HG02884 (cell line): ENCODE data around the gene SPRED2.
A peak's percentile ranks its signal among the peaks of the same experiment; 100 is the strongest.

ENCODE experiments used
- ATAC-seq: cut with Tn5 transposase; IDR thresholded peaks from one replicate; pipeline ENCODE4 v1.9.1; 2021; ENCODE audit warnings: mild to moderate bottlenecking, moderate library complexity; ENCODE audit not compliant: unreplicated experiment

The SPRED2 gene

DNA sequence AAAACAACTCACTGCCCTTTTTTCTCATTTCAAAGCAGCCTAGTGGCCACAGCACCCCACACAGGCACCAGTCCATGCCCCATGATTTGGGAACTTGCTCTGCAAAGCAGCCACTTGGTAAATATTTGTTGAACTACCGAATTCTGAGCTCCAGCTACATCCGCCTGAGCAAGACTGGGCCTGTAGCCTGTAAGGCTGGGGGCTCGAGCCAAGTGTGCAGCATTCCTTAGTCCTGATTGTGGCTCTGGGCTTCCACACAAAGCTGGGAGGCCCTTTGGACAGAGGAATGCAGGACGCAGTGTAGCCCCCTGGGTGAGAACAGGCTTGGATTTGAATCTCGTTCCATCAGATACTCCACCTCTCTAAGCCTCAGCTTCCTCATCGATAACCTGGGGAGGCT, 116.3 kb downstream of the SPRED2 start:
- ATAC-seq = no peak

DNA sequence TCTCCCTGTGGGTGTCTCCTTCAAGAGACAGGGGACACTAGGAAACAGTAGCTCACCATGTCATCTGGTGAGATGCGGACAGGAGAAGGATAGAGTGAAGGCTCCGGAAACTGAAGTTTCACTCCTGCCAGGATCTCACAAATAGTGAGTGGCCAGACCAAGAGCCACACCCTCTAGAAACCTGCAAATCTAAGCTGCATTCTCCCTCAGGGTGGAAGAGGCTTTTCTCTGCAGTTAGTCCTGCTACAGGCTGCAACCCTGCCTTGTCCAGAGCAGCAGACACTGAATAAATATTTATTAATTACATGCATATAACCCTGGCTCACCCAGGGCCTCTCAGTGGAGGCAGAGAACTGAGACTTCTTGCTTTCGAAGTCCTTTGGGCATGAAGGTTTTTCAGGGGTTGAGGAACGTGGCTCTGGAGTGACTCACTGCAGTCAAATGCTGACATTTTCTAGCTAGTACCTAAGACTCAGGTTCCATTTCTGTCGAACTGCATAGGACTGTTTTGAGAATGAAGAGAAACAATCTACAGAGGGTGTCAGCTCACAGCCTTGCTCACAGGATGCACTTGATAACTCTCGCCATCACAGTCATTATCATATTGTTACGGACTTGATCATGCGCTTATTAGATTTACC, 117.5 kb downstream of the SPRED2 start:
- ATAC-seq = no peak

DNA sequence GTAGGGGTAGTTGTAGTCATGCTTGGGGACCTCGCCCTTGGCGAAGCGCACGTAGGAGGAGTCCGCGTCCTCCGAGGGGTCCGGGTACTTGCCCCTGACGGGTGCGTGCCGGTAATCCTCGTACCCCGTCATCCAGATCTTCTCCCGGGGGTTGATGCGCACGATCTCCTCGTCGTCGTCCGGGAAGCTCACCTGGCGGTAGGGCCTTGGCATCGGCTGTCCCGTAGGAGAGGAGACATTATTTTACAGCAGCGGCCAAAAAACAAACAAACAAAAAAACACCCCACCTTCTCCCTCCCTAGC, 118.5 kb downstream of the SPRED2 start:
- ATAC-seq = no peak

DNA sequence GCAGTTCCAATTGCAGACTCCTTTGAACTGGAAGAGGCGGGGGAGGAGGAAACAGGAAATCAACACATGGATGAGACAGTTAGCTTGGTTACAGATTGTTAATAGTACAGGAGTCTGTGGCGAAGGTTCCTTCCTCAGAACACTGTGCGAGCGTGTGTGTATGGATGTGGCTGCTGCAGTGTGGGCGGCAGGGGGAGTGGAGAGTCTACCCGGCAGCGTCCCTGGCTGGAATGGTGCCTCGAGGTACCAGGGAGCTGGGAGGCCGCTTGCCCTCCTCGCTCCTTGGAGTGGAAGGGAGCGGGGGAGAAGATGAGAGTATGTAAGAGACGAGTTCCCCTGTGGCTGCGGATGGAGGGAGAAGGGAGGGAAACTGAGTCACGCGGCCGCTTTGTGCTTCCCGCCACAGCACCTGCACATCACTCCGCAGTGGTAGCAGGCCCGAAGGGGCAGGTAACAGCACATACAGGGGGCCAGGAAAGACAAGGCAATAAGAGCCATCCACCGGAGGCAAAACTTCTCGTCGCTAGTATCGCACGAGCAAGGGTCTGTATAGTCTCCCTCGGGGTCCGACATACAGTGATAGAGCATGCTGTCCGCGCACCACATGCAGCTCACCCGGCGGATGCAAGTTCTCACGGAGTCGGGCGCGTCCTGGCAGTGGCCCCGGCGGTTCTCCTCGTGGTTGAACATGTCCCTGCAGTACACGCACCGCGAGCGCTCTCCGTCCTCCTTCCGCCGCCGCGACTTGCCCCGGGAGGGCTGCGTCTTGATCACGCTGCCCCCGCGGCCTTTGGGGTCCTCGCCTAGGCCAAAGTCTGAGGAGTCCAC, 119.1 kb downstream of the SPRED2 start:
- no peak for ATAC-seq

DNA sequence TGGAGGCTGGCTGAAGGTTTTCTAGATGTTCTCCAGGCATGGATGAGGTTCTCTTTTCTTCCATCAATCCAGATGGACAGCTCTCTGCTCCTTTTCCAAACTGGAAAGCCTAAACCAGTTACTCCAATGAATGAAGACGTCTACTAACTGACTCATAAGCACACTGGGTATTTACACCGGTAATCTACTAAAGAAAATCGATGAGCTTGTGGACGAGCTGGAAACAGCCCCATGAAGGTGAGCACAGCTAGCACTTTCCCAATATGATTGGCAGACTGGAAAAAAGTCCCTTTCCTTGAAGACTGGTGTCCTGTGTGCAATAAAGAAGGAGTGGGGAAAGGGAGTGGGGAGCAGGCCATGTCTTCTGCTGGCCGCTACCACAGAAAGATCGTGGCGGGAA, 120.8 kb downstream of the SPRED2 start:
- no peak for ATAC-seq

DNA sequence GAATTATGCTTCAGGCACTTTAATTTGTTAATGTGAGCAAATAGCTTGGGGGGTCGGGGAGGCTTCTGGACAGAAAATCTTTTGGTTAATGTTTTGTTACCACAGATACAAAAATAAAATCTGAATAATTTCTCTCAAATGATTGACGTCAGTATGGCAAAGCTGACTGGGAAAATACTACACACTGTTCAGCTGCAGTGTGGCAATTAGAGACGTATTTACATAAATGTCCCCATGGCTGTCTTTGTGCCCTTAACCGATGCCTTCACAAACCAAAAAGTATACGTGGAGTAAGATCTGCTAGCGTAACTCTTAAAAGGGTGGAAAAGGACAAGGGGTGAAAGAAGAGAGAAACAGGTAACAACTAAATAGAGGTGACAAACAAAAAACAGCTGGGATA, 121.3 kb downstream of the SPRED2 start:
- ATAC-seq = no peak

DNA sequence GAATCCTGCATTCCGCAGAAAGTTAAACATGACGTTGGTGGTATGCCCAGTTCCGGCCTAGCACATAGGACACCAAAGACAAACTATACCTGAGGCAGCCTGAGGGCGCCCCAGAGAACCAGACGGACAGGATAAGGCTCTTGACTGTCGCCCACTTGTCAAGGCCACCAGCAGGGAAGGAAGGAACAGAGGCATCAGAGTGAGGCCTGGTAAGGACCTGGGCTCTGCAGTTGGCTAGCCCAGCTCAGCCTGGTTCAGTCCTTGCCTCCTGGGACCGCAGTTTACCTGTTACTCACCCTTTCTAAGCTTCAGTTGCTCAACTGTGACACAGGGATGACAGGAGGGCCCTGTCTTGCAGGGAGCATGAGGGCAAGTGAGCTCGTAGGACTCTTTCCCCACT, 122.7 kb downstream of the SPRED2 start:
- no peak for ATAC-seq

DNA sequence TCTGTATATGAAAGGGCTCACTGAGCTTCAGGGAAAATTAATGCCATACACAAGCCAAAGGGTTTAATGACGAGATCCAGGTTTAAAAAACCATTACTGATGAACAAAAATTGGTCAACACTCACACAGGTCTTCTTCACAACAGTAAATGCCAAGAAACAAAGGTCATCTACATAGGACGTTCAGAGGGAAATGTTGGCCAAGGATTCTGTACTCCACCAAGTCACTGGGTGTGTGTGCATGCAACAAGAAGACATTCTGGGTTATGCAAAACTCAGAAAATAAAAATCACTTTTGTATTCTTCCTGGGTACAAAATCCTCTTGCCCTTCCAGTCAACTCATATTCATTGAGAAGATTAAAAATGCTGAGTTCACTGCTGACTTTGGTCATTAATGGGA, 126.5 kb downstream of the SPRED2 start:
- ATAC-seq = no peak

DNA sequence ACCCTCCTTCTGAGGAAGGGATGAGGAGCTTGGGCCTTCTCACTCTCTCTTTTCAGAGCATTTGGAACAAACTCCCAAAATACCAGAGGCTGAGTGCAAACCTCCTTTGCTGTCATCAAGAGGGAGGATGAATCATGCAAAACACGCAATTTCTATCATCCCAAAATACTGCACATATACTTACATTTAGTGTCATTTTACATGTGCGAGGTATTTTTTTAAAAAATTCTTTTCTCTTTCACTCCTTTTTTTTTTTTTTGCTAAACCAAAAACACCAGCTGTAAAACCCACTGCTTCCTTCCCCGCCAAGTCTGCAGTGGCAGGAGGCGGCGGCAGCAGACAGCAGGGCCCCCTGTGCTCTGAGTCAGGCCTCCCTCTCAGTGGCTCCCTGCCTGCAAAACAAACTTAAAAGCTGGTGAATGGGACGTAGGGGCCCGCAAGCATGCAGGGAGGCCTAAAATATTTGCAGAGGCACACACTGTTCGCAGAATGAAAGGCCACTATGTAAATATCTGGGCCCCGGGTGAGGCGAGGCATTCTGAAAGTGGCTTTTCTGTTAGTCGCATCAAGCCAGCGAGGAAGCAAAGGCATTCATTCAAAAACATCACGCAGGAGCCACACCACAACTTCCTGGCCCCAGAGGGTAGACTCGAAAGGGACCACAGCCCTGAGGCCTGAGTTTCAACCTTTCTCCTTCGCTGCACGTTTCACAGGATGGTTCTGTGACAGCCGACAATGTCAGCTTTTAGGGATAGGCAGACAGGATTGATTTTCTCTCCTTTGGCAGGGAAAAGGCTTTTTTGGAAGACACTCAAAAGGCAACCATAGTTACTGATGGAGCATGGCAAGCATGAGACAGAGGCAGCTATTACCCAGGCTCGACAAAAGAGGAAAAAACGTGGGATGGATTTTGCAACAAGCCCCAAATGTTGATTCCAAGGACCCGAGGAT, 131.4 kb downstream of the SPRED2 start:
- ATAC-seq = peak; percentile 96

DNA sequence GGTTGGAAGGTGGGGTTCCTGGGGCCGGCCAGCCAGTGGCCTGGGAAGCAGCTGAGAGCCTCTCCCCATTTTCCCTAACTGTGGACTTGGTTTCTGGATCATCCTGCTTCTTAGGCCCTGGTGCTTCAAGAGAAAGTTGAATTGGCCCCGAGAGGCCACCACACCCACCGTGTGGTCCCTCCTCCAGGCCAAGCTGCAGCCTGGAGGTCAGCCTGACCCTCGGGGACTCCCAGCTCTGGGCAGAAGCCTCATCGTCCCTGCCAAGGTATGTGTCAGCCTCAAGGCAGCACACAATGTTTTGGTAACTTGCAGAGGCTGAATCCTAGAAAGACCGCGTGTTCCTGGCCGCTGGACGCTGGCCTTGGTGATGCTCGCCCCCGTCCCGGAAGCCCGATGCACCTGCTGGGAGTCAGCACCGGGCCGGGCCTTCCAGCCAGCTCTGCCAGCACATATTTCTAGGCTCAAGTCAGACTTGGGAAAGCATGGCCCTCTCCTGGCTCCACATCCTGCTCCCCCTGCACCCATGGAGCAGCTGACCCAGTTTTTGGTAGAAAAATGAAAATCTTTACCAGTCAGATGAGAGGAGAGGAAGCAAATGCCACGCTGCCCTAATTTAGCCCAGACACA, 132.2 kb downstream of the SPRED2 start:
- no peak for ATAC-seq

DNA sequence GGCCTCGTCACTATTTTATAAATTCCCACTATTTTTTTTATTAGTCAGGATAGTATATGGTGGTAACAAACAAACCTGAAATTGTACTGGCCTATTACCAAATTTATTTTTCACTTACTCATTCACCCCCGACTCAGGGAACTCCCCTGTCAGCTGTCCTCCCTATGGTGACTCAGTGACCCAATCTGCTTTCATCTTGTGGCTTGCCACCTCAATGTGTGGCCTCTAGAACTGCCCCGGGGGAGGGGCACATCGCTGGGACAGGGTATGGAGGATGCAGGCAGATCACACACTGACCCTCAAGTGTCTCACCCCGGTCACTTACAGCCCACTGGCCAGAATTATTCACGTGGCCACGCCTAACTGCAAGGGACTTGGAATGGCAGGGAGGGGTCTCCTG, 133.2 kb downstream of the SPRED2 start:
- ATAC-seq = no peak

DNA sequence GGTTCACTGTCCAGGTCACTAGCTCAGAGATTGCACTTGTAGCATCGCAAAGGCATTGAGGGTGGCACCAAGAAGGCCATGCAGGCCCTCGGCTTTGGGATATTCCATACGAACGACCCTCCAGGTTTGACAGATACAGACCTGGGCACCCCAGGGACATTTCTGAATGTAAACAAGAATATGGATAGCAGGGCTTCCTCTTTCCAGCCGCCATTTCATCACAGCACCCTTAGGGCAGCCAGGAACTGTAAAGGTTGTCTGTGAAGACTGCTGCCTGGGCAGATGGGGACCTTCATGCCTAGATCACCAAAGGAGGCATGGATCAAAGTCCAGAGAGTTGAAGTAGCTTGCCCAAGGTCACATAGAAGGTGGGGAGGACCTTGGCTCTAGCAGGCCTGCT, 134.3 kb downstream of the SPRED2 start:
- ATAC-seq = no peak

DNA sequence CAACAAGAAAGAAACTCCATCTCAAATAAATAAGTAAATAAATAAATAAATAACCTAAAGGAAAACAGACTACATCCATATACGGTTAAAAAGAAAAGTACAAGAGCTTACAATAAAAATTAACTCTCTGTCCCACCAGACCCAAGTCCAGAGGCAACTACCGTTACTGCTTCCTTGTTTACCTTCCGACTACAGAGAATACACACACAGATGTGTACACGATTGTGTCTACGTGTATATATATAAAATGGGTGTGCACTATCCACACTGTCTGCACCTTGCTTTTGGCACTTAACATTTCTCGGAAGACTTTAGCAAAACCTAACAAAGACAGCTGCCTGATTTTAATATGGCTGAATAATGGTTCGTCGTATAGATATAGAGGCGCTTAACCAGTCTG, 134.9 kb downstream of the SPRED2 start:
- no peak for ATAC-seq

DNA sequence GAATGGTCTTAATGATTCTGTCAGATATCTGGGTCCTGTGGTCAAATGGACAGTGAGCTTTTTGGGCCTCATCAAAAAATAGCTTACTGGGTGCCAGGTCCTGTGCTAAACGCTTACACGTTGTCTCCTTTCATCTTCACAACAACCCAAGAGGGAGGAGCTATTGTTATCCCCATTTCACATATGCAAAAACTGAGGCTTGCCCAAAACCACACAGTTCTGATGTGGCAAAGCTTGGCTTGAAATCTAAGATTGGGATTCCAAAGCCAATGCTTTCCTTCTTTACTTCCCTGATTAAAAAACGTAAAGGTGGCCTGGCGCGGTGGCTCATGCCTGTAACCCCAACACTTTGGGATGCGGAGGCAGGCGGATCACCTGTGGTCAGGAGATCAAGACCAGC, 135.4 kb downstream of the SPRED2 start:
- ATAC-seq = no peak

DNA sequence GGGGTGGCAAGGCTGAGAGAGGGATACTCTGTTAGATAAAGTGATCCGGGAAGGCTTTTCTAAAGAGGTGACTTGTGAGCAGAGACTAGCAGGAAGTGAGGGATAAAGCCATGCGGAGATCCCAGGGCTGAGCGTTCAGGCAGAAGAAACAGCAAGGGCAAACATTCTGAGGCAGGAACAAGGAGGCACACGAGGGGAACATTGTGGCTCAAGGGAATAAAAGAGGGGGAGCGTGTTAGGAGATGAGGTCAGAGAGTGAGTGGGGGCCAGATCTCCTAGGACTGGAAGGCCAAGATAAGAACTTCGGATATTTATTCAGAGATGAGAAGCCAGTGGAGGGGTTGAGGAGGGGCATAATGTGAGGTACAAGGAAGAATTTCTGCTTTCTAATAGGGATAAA, 137.7 kb downstream of the SPRED2 start:
- no peak for ATAC-seq

DNA sequence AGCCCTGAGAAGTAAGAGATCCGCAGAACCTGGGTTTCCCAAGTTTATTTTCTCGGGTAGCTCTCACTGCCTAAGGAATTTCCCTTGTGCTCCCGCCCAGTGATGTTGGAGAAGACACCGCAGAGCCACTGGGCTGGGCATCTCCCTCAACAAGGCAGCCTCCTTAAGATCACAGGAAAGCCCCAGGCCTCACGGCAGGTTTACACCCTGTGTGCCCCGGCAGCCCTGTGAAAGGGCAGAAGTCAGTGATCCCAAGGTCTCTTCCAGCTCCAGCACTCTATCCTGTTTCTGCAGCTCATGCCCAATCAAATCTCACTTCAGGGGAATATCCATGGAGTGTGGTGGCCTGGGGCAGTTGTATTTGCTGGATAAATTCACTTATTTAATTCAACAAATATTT, 138.3 kb downstream of the SPRED2 start:
- ATAC-seq = no peak

DNA sequence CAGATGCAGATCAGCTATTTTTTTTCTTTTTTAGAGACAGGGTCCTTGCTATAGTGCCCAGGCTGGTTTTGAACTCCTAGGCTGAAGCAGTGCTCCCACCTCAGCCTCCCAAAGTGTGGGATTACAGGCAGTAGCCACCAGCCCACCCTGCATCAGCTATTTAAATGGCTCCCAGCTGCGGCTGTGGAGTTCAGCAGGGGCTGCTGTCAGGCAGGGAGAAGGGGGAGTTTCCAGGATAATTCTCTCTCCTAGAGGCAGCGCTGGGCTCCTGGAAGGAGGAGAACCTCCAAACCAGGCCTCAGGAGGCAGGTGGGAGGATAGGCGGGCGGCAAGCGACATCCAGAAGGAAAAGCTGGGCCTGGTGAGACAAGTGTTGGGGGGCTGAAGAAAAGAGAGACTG, 139.0 kb downstream of the SPRED2 start:
- ATAC-seq = no peak

DNA sequence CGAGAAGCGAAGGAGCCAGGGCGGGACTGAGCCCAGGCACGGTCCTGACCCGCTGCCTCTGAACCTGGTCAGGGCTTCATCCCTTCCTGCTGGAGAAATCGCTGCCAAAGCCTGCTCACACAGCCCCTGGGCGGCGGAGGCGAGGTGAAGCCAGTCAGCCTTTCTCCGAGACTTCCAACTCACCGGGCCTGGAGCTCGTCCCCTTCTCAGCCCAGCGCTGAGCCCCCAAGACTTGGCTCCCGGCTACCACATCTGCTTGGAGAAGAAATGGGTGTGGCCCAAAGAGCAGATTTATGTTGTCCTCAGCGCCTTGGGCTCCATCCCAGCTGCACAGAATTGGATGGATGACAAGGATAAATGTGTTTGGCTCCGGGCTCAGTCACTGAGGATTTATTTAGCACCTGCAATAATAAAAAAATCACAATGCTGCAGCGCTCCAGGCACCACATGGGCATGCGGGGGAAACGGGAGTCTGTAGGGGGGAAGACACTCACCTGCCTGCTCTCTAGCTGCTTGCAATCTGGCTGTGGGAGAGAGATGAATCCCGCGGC, 139.9 kb downstream of the SPRED2 start:
- no peak for ATAC-seq

DNA sequence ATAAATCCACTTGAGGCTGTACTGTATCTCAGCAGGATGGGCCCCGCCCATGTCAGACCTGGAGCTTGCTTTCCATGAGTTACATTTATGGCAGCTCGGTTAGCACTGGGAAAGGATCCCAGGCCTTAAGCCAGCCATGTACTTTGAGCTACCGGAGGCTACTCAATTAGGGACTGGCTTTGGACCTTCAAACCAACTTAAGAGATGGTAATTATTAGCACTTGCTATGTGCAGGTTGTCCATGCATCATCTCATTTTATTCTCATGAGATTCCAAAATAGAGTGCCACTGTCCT, 140.3 kb downstream of the SPRED2 start:
- ATAC-seq = no peak

DNA sequence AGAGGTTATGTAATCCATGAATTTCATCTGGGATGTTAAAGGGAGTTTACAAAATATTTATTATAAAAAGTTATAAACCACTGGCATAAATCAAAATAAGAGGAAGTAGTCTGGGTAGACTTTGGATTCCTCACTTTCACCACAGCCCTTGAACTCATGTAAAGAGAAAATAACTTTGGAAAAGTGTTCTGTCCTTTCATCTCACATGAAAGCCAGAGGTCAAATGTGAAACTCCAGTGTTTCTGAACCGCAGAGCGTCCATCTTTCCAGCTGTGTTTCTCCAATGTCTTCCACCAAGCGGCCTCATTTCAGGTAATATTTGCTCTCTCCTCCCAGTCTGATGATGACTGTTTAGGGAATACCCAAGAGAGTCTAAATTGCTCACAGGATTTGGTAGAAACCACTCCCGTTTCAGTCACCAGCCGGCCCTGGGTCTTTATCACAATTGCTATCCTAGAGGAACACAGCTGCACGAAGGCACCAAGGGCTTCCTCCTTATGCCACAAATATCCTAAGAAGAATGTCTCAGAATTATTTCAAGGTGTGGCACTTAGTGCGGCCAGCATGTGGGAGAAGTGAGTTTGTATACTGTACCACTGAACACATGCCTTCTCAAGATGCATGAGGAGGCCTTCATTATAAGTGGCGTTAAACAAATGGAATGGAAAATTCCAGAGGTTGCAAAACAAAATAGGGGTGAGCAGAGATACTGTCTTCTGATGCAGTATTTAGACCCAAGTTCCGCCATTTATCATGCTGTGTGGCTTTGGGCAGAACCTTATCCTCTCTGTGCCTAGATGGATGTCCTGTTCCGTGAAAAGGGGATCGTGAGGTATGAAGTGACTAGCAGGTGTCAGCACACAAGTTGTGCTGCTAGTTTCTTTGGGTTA, 140.9 kb downstream of the SPRED2 start:
- no peak for ATAC-seq
